ENCODE measurements around the gene RNASE1. TPM values are rescaled to one million over a fixed set of nuclear protein-coding genes. Genes with fewer than 3 reads are reported as not detected.

Gene RNASE1
- total RNA-seq, result 100 to 1,000 TPM in 4 of 5 donors, 10 to 100 TPM in 1; 51.6 to 604 (median 237) TPM
- polyA plus RNA-seq, result 100 to 1,000 TPM; 129 to 404 (median 237) TPM
- long read RNA-seq, donor 1, transcript RNASE1-202 (2 exons, 1,348 nt), result major isoform, 119 of 124 reads
- long read RNA-seq, donor 1, partial matches to known transcripts, result 0 of 124 reads
- long read RNA-seq, donor 1, other reads (novel, unspliced or antisense), result 0 of 124 reads
- long read RNA-seq, donor 2, transcript RNASE1-201 (3 exons, 878 nt), result minor isoform, 7 of 156 reads
- long read RNA-seq, donor 2, transcript RNASE1-202 (2 exons, 1,348 nt), result major isoform, 146 of 156 reads
- long read RNA-seq, donor 2, partial matches to known transcripts, result 0 of 156 reads
- long read RNA-seq, donor 2, other reads (novel, unspliced or antisense), result 0 of 156 reads
- long read RNA-seq, donor 3, transcript RNASE1-202 (2 exons, 1,348 nt), result major isoform, 53 of 58 reads
- long read RNA-seq, donor 3, partial matches to known transcripts, result 0 of 58 reads
- long read RNA-seq, donor 3, other reads (novel, unspliced or antisense), result 0 of 58 reads
- long read RNA-seq, donor 4, transcript RNASE1-202 (2 exons, 1,348 nt), result major isoform, 9 of 9 reads
- long read RNA-seq, donor 4, partial matches to known transcripts, result 0 of 9 reads
- long read RNA-seq, donor 4, other reads (novel, unspliced or antisense), result 0 of 9 reads
- long read RNA-seq, donor 5, transcript RNASE1-202 (2 exons, 1,348 nt), result major isoform, 91 of 95 reads
- long read RNA-seq, donor 5, partial matches to known transcripts, result 0 of 95 reads
- long read RNA-seq, donor 5, other reads (novel, unspliced or antisense), result 0 of 95 reads
- long read RNA-seq, donor 6, transcript RNASE1-201 (3 exons, 878 nt), result minor isoform, 20 of 649 reads
- long read RNA-seq, donor 6, transcript RNASE1-204 (2 exons, 896 nt), result minor isoform, 12 of 649 reads
- long read RNA-seq, donor 6, transcript RNASE1-202 (2 exons, 1,348 nt), result major isoform, 603 of 649 reads
- long read RNA-seq, donor 6, transcript RNASE1-203 (3 exons, 769 nt), result minor isoform, 14 of 649 reads
- long read RNA-seq, donor 6, partial matches to known transcripts, result 0 of 649 reads
- long read RNA-seq, donor 6, other reads (novel, unspliced or antisense), result 0 of 649 reads
- long read RNA-seq, donor 7, transcript RNASE1-203 (3 exons, 769 nt), result minor isoform, 12 of 261 reads
- long read RNA-seq, donor 7, transcript RNASE1-202 (2 exons, 1,348 nt), result major isoform, 244 of 261 reads
- long read RNA-seq, donor 7, partial matches to known transcripts, result 0 of 261 reads
- long read RNA-seq, donor 7, other reads (novel, unspliced or antisense), result 0 of 261 reads
- long read RNA-seq, donor 8, transcript RNASE1-202 (2 exons, 1,348 nt), result major isoform, 85 of 86 reads
- long read RNA-seq, donor 8, partial matches to known transcripts, result 0 of 86 reads
- long read RNA-seq, donor 8, other reads (novel, unspliced or antisense), result 0 of 86 reads
- long read RNA-seq, donor 9, transcript RNASE1-201 (3 exons, 878 nt), result minor isoform, 5 of 110 reads
- long read RNA-seq, donor 9, transcript RNASE1-202 (2 exons, 1,348 nt), result major isoform, 102 of 110 reads
- long read RNA-seq, donor 9, partial matches to known transcripts, result 0 of 110 reads
- long read RNA-seq, donor 9, other reads (novel, unspliced or antisense), result 0 of 110 reads
- long read RNA-seq, donor 10, transcript RNASE1-202 (2 exons, 1,348 nt), result major isoform, 26 of 27 reads
- long read RNA-seq, donor 10, partial matches to known transcripts, result 0 of 27 reads
- long read RNA-seq, donor 10, other reads (novel, unspliced or antisense), result 0 of 27 reads

- Histone ChIP-seq H3K4me1 (peaks cover 10 to 72% (median 29%) of the 10 kb centered on the region in 4 donors), H3K9me3 (no peaks in the 10 kb centered on the region), H3K36me3 (no peaks in the 10 kb centered on the region), H3K27ac (peak within 1 kb of the TSS; percentile 73 to 86 (median 83)), H3K4me3 (peak within 1 kb of the TSS; percentile 36 to 50 (median 44)), H3K27me3 (no peaks in the 10 kb centered on the region)
- peak in 2 of 3 donors; percentile 78 to 81 for TF ChIP-seq POLR2AphosphoS5 (IDR thresholded peaks at IDR 0.05)
- no peak for TF ChIP-seq CTCF (IDR thresholded peaks at IDR 0.05)
- DNase-seq, result peak; percentile 71 to 75
- WGBS, 5 donors, result 25 to 37% (median 30%) methylated on average over 11 of the region's 11 CpGs
- intact Hi-C loops (cut with DNase I; ENCODE audit: low total_unique reads), result no loop called here
These were observed at the start of gene RNASE1 for GRCh38 chr14:20802341-20803084. RNASE1 (minus strand) TSS chr14:20802844; CDS start chr14:20802068, 776 bp downstream.

- Histone ChIP-seq H3K27ac (peak overlapping the region; percentile 72 to 86 (median 74)), H3K4me3 (no peak overlapping the region), H3K4me1 (peaks cover 10 to 24% (median 18%) of the 10 kb centered on the region in 4 donors), H3K27me3 (no peaks in the 10 kb centered on the region), H3K9me3 (no peaks in the 10 kb centered on the region), H3K36me3 (no peaks in the 10 kb centered on the region)
- TF ChIP-seq POLR2AphosphoS5 (IDR thresholded peaks at IDR 0.05) (no peak), POLR2A (IDR thresholded peaks at IDR 0.05) (no peak), CTCF (IDR thresholded peaks at IDR 0.05) (peak in 1 of 7 experiments; percentile 6), EP300 (IDR thresholded peaks at IDR 0.05) (no peak)
- 15 to 37% (median 25%) methylated on average over 4 of the region's 4 CpGs for WGBS, 5 donors
- DNase-seq, result peak; percentile 35 to 48
- intact Hi-C loops (cut with DNase I; ENCODE audit: low total_unique reads), result no loop called here
These were observed 46.4 kb upstream of the RNASE1 start for GRCh38 chr14:20848955-20849570.

- Histone ChIP-seq H3K27ac (peak overlapping the region; percentile 72 to 86 (median 74)), H3K4me3 (no peak overlapping the region), H3K4me1 (peaks cover 10 to 24% (median 18%) of the 10 kb centered on the region in 4 donors), H3K9me3 (no peaks in the 10 kb centered on the region), H3K36me3 (no peaks in the 10 kb centered on the region), H3K27me3 (no peaks in the 10 kb centered on the region)
- peak in 1 of 2 donors; percentile 19 for DNase-seq
- TF ChIP-seq EP300 (IDR thresholded peaks at IDR 0.05), result no peak
- TF ChIP-seq CTCF (IDR thresholded peaks at IDR 0.05), result no peak
- no peak for TF ChIP-seq POLR2A (IDR thresholded peaks at IDR 0.05)
- no peak for TF ChIP-seq POLR2AphosphoS5 (IDR thresholded peaks at IDR 0.05)
- WGBS, 5 donors, result 63 to 77% (median 65%) methylated on average over 9 of the region's 9 CpGs
- intact Hi-C loops (cut with DNase I; ENCODE audit: low total_unique reads), result no loop called here
These were observed 45.8 kb upstream of the RNASE1 start for GRCh38 chr14:20848316-20848954.
